NCI-H1694 (cell line): ENCODE data around the gene NIN.
A peak's percentile ranks its signal among the peaks of the same experiment; 100 is the strongest.

Experiments
- DNase-seq: peaks from one replicate; lab custom pipeline; 2025; lab: John Stamatoyannopoulos, UW

NIN gene

GRCh38 chr14:50839691-50840090 is 8.7 kb upstream of the NIN start:
- DNase-seq, result no peak

- no peak for DNase-seq
Measured at GRCh38 chr14:50839048-50839447, 8.1 kb upstream of the NIN start.

GRCh38 chr14:50837850-50838470 is 7.0 kb upstream of the NIN start:
- no peak for DNase-seq

GRCh38 chr14:50837271-50837670 is 6.3 kb upstream of the NIN start:
- no peak for DNase-seq

- no peak for DNase-seq
Measured at GRCh38 chr14:50836515-50836914, 5.6 kb upstream of the NIN start.

GRCh38 chr14:50835280-50835679 is 4.3 kb upstream of the NIN start:
- no peak for DNase-seq

- DNase-seq, result no peak
Measured at GRCh38 chr14:50834802-50835276, 3.9 kb upstream of the NIN start.

- DNase-seq, result no peak
Measured at GRCh38 chr14:50832935-50833630, 2.1 kb upstream of the NIN start.

GRCh38 chr14:50831726-50832168 is 785 bp upstream of the NIN start:
- DNase-seq, result no peak

- DNase-seq, result no peak
Measured at GRCh38 chr14:50830044-50830931, 674 bp downstream of the NIN start.

GRCh38 chr14:50829489-50830043 is 1.4 kb downstream of the NIN start:
- peak; percentile 19 for DNase-seq

- no peak for DNase-seq
Measured at GRCh38 chr14:50828721-50829488, 2.1 kb downstream of the NIN start.

GRCh38 chr14:50826681-50827080 is 4.3 kb downstream of the NIN start:
- no peak for DNase-seq

- no peak for DNase-seq
Measured at GRCh38 chr14:50825307-50825706, 5.7 kb downstream of the NIN start.

GRCh38 chr14:50823762-50824636 is 7.0 kb downstream of the NIN start:
- DNase-seq, result no peak

- no peak for DNase-seq
Measured at GRCh38 chr14:50823051-50823761, 7.8 kb downstream of the NIN start.

GRCh38 chr14:50822501-50823042 is 8.4 kb downstream of the NIN start:
- DNase-seq, result no peak

GRCh38 chr14:50821510-50822464 is 9.2 kb downstream of the NIN start:
- no peak for DNase-seq
